GM19351 (cell line): ENCODE measurements around the gene DLX5.

Experiments
- ATAC-seq: cut with Tn5 transposase; IDR thresholded peaks from one replicate; pipeline ENCODE4 v1.9.1; 2021; ENCODE audit warnings: mild to moderate bottlenecking, moderate library complexity; ENCODE audit not compliant: unreplicated experiment

The DLX5 gene

DNA sequence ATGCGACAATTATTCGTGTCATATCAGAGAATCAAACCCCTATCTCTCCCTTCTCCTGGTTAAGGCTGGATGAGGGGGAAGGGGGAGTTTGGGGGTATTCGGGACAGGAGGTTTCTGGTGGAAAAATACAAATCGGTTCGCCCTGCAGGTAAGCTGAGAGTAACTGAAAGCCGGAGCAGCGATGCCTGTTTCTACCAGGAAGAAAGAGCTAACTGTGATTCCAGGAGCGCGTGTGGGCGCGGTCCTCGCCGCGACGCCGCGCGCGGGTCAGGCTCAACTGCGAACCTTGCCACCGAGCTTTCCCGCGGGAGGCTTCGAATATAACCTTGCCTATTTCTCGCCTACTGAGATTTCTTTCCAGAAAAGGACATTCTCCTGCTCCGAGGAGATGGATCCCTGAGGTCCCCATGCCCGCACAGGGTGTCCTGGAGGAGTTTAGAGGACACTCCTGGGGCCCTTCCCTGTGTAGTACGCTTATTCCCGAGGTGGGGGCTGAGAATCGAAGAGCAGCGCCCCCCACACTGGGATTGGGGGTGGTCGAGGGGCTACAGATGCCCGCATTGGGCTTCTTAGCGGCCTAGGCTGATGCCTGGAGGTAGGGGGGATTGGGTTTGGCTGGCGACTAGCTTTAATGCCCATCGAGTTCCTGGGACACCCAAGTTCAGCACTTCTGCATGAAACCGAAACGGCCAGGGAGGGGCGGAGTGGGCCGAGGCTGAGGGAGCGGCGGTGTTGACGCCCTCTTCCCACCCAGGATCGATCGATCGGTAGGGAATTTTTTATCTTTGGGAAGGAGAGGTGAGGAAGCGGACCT lies 32.2 kb downstream of the DLX5 start:
- ATAC-seq = no peak

DNA sequence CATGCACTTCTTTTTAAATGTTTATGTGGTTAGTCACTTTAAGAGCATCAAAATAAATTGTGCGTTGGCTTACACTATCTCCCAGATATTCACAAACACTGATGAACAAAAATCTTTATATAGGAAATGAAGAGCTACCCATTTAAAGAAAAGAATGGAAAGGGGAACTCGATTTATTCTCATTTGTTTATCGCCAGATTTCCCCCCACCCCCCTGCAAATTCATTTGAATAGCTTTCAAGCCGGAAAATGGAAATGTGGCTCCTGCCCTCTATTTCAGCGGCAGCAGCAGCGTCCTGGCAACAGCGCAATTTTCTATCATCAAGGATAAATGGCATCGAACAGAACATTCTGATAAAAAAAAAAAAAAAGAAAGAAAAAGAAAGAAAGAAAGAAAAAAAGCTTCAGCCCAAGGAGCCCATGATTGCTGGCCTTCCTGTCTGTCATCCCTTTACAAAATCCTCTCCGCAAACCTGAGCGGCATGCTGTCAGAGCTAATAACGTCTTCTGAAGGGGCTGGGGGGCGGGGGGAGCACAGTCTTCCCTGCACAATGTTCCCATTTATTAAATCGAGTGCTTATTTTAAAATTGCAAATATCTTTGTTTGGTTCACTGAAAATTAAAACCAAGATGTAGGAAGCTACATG lies 33.0 kb downstream of the DLX5 start:
- ATAC-seq = no peak

GRCh38 chr7:96989859-96990317 lies 34.7 kb downstream of the DLX5 start:
- ATAC-seq = no peak

GRCh38 chr7:96989241-96989858 lies 35.3 kb downstream of the DLX5 start:
- no peak for ATAC-seq

DNA sequence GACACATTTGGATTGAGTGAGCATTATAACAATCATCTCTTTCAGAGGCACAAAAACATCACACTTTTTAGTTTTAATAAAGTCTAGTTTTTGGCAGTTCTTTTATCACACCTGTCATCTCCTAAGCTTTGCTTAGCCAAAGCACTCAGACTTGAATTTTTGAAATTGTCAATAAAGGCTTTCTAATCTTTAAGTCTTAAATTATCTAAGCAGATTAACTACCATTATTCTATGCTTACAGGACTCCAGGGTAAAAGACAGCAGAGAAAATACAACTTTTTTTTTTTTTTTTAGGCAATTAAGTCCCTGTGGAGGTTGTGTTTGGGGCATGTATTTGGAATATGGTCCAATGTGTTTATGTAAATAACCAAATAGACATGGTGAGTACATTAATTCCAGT lies 36.9 kb downstream of the DLX5 start:
- no peak for ATAC-seq

- ATAC-seq = no peak
Measured at GRCh38 chr7:96986901-96987300, 37.7 kb downstream of the DLX5 start.

- no peak for ATAC-seq
Measured at GRCh38 chr7:96985992-96986391, 38.6 kb downstream of the DLX5 start.

DNA sequence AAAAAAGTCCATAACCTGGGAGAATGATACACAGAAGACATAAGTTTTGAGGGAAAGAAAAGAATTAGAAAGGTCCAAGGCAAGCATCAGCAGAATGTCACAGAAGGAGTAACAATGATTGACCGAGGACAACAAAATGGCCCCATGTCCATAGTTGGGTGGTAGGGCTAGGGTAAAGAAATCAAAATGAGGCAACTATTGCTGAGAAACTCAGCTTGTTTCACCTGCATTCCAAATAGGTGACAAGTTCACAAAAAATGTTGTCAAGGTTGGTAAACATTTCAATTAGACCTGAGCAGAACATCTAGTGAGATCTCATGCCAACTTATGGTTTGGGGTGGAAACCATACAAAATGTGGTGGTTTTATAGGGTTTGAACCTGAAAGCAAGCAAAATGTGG lies 42.0 kb downstream of the DLX5 start:
- ATAC-seq = no peak

GRCh38 chr7:96979551-96980276 lies 44.9 kb downstream of the DLX5 start:
- ATAC-seq = no peak

DNA sequence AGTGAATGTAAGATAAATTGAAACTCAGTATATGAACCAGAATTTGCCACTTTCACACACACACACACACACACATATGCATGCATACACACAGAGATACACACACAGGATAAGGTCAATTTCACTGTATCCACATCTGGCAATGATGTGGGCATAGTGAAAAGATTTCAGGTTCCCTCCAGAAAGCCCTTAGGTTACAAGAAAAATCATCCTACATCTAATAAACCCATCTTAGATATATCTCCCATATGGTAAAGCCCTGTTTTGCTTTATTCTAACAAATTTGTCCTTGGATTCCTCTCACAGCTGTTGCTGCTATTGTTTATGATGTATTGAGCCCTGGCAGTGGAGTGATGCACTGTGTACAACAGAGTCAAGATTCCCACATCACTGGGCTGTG lies 47.2 kb downstream of the DLX5 start:
- ATAC-seq = no peak

DNA sequence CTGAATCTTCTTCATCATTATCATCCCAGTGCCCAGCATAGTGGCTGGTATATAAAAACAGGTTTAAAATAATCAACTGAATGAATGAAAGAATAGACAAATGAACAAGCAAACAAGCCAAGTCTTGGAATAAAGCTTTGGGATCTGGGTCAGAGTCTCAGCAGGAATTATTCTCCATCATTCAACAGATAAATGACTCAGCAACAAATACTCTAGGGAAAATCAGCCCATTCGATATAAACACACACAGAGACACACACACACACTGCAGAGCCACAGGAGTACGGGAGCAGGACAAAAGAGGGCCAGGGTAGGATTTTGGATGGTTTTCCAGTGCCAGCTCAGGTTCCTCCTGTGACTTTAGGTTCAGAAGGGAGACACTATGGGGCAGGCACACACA lies 48.5 kb downstream of the DLX5 start:
- ATAC-seq = no peak

DNA sequence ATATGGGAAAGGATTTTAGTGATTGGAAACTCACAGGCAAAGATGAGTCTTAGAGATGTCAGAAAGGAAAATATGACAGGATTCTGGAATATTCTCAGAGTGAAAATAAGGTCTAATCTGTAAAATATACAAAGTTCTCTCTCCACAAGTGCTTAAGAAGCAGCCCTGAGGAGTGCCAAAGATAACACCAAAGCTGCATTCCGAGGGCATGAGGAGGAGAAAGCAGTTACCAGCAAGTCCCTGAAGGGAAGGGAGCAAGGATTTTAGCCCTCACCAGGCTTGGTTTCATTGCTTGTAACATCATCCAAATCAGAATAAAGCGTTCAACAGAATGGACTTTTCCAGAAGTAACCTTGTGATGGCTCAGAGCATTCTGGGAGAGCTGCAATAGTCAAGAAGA lies 50.6 kb downstream of the DLX5 start:
- ATAC-seq = no peak

- no peak for ATAC-seq
Measured at GRCh38 chr7:96970739-96971138, 53.9 kb downstream of the DLX5 start.
